ENCODE measurements around the gene ADD1. TPM values are rescaled to one million over a fixed set of nuclear protein-coding genes. Genes with fewer than 3 reads are reported as not detected.

The ADD1 gene
- total RNA-seq, 4 donors from 2014 or later = 122 to 299 (median 196) TPM

DNA sequence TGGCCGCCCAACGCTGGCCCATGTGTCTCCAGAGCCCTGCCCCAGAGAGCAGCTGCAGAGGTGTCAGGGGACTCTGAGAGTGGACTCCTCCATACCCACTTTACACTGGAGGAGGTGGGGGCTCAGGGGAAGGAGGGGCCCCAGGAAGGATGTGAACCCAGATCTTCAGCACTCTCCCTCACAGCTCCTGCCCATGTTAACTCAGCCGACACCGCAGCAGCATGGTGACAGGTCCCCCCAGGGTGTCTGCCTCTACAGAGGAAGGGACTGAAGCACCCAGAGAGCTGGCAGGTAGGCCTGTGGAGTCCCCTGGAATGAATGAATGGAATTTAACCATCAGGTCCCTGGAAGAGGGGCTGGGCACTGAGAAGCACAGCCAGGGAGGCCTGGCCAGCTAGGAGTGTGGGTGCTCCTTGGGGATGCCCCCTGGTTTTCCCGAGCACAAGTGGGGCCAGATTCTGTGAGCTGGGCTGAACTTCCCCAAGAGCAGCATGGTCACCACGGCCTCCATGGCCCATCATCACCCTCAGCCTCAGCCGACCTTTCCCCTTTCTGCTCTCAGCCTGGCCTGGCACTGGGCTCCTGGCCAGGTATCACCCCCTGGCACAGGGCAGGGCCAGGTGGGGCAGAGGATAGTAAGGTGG, 28.9 kb upstream of the ADD1 start:
- no peak for DNase-seq (ENCODE audit: low spot score in 2 of 2)
- Histone ChIP-seq H3K4me1 (peaks cover 73% of the 10 kb centered on the region), H3K4me3 (no peak overlapping the region), H3K27ac (no peak overlapping the region), H3K27me3 (no peaks in the 10 kb centered on the region), H3K36me3 (peaks cover 7% of the 10 kb centered on the region), H3K9me3 (no peaks in the 10 kb centered on the region)
- 91% methylated on average over 7 of the region's 7 CpGs for WGBS
- TF ChIP-seq, protein P1, sequence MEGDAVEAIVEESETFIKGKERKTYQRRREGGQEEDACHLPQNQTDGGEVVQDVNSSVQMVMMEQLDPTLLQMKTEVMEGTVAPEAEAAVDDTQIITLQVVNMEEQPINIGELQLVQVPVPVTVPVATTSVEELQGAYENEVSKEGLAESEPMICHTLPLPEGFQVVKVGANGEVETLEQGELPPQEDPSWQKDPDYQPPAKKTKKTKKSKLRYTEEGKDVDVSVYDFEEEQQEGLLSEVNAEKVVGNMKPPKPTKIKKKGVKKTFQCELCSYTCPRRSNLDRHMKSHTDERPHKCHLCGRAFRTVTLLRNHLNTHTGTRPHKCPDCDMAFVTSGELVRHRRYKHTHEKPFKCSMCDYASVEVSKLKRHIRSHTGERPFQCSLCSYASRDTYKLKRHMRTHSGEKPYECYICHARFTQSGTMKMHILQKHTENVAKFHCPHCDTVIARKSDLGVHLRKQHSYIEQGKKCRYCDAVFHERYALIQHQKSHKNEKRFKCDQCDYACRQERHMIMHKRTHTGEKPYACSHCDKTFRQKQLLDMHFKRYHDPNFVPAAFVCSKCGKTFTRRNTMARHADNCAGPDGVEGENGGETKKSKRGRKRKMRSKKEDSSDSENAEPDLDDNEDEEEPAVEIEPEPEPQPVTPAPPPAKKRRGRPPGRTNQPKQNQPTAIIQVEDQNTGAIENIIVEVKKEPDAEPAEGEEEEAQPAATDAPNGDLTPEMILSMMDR (IDR thresholded peaks at IDR 0.05) = no peak
- TF ChIP-seq POLR2AphosphoS5 (IDR thresholded peaks at IDR 0.05) = no peak
- TF ChIP-seq POLR2A (IDR thresholded peaks at IDR 0.05) = no peak
- TF ChIP-seq EP300 (IDR thresholded peaks at IDR 0.05) = no peak

- Histone ChIP-seq H3K27me3 (no peaks in the 10 kb centered on the region), H3K9me3 (no peaks in the 10 kb centered on the region), H3K36me3 (peaks cover 22% of the 10 kb centered on the region), H3K4me1 (peaks cover 56% of the 10 kb centered on the region), H3K4me3 (no peak overlapping the region), H3K27ac (no peak overlapping the region)
- no peak for DNase-seq (ENCODE audit: low spot score in 2 of 2)
- WGBS = 94% methylated on average over 1 of the region's 1 CpG
- TF ChIP-seq EP300 (IDR thresholded peaks at IDR 0.05) (no peak), POLR2A (IDR thresholded peaks at IDR 0.05) (no peak), POLR2AphosphoS5 (IDR thresholded peaks at IDR 0.05) (no peak)
- TF ChIP-seq, protein P1 (IDR thresholded peaks at IDR 0.05) = no peak
Observed at GRCh38 chr4:2816401-2816954, 27.2 kb upstream of the ADD1 start.

- peak overlapping the region; percentile 69 for H3K4me3 ChIP-seq
Observed at GRCh38 chr4:2817137-2817536, 26.5 kb upstream of the ADD1 start.

DNA sequence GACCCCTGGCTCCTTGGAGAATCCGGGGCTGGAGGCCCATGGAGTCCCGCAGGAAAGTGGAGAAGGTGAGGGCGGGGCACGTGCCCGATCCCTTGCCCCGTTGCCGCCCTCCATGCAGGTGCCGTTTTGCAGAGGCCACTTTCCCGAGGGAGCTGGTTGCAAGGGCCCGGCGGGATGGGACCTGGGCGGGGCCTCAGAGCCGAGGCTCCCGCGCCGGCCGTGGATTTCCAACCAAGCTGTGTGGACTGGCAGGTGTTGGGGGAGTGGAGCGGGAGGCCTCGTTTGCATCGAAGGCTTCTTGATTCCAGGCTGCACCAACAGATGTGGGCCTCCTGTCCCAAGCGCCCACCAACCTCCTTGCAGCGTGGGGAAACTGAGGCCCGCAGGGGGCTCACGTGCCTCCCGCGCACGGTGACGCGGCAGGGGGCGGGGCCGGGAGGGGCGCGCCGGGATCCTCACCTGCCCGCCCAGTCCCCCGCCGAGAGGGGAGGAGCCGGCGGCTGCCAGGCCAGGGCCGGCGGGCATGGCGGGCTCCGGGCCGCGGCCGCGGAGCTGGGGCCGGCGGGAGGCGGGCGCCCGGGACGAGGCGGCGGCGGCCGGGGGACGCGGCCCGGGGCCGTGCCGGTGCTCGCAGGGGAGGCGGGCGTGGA, 25.8 kb upstream of the ADD1 start:
- peaks cover 48% of the 10 kb centered on the region for H3K4me1 ChIP-seq

More at GRCh38 chr4:2817137-2817536, 26.5 kb upstream of the ADD1 start:
- TF ChIP-seq POLR2A (IDR thresholded peaks at IDR 0.05) (no peak), EP300 (IDR thresholded peaks at IDR 0.05) (no peak), POLR2AphosphoS5 (IDR thresholded peaks at IDR 0.05) (no peak)
- TF ChIP-seq, protein P1 (IDR thresholded peaks at IDR 0.05) = no peak
- Histone ChIP-seq H3K36me3 (peaks cover 28% of the 10 kb centered on the region), H3K27me3 (no peaks in the 10 kb centered on the region), H3K27ac (no peak overlapping the region), H3K9me3 (no peaks in the 10 kb centered on the region), H3K4me1 (peaks cover 50% of the 10 kb centered on the region)
- DNase-seq (ENCODE audit: low spot score in 2 of 2) = no peak
- WGBS = 83% methylated on average over 4 of the region's 4 CpGs

GRCh38 chr4:2818351-2818939, 25.2 kb upstream of the ADD1 start:
- DNase-seq (ENCODE audit: low spot score in 2 of 2) = no peak
- TF ChIP-seq POLR2A (IDR thresholded peaks at IDR 0.05) (no peak), EP300 (IDR thresholded peaks at IDR 0.05) (no peak), POLR2AphosphoS5 (IDR thresholded peaks at IDR 0.05) (no peak)
- TF ChIP-seq, protein P1 (IDR thresholded peaks at IDR 0.05) = no peak
- Histone ChIP-seq H3K9me3 (no peaks in the 10 kb centered on the region), H3K27ac (peak overlapping the region; percentile 59), H3K4me3 (peak overlapping the region; percentile 69), H3K27me3 (no peaks in the 10 kb centered on the region), H3K4me1 (peaks cover 48% of the 10 kb centered on the region), H3K36me3 (peaks cover 41% of the 10 kb centered on the region)
- WGBS = 11% methylated on average over 15 of the region's 54 CpGs

More for the DNA sequence above, 25.8 kb upstream of the ADD1 start:
- Histone ChIP-seq H3K4me3 (peak overlapping the region; percentile 69), H3K27ac (no peak overlapping the region), H3K27me3 (no peaks in the 10 kb centered on the region), H3K9me3 (no peaks in the 10 kb centered on the region), H3K36me3 (peaks cover 34% of the 10 kb centered on the region)
- DNase-seq (ENCODE audit: low spot score in 2 of 2) = no peak
- 28% methylated on average over 14 of the region's 65 CpGs for WGBS
- no peak for TF ChIP-seq POLR2AphosphoS5 (IDR thresholded peaks at IDR 0.05)

Measured in suprapubic skin (tissue), 4 donors.